A549 (cell line): Measurements from ENCODE around the gene LETM1. TPM values are rescaled to one million over a fixed set of nuclear protein-coding genes. Genes with fewer than 3 reads are reported as not detected.

Source experiments
- ATAC-seq, 2 experiments: fragments of 200-7000 bp in 1 of 2; fragments of >200 bp in 1 of 2; cut with Nextera tagmentation in 1 of 2; cut with Tn5 transposase in 1 of 2; 3 replicates each; pipeline versions ENCODE4 v1.8.0 to v1.9.1; 2018 to 2020; ENCODE audit warnings: mild to moderate bottlenecking in 1 of 2, moderate library complexity in 1 of 2
- CTCF ChIA-PET: fragments of 300-600 bp; sonication (Branson Sonifier 250); formaldehyde crosslinking; extraction: SDS; loops from one replicate; lab custom pipeline; 2021; ENCODE audit warnings: antibody characterized with exemption, inconsistent platforms; lab: Yijun Ruan, JAX
- POLR2A ChIA-PET: fragments of 350-600 bp; formaldehyde crosslinking; extraction: SDS; loops from one replicate; lab custom pipeline; 2021; ENCODE audit warnings: antibody characterized with exemption, inconsistent platforms; lab: Yijun Ruan, JAX
- DNase-seq, 2 experiments: peaks; one replicate each; pipeline versions ENCODE4 v3.0.0 to v3.0.0-alpha.2; 2011 to 2016; ENCODE audit warnings: low read depth in 1 of 2, low spot score in 1 of 2
- FAIRE-seq: peaks from 2 replicates; lab custom pipeline; 2011; peaks lifted over from hg19 to GRCh38; lab: Jason Lieb, UNC
- H3K27ac ChIP-seq, 2 experiments: fragments of >200 bp; sonication (Bioruptor Twin); formaldehyde crosslinking; 3 replicates each; pipeline ENCODE4 v1.5.1; 2016 to 2017
- H3K4me1 ChIP-seq: fragments of >200 bp; sonication (Bioruptor Twin); formaldehyde crosslinking; 3 replicates; pipeline ENCODE4 v1.6.1; 2016
- H3K4me2 ChIP-seq: fragments of >200 bp; sonication (Bioruptor Twin); formaldehyde crosslinking; 3 replicates; pipeline ENCODE4 v1.6.1; 2016
- H3K4me3 ChIP-seq: fragments of >200 bp; sonication (Bioruptor Twin); formaldehyde crosslinking; 3 replicates; pipeline ENCODE4 v1.5.1; 2016
- H3K9me3 ChIP-seq: fragments of >200 bp; sonication (Bioruptor Twin); formaldehyde crosslinking; 3 replicates; pipeline ENCODE4 v1.6.1; 2016
- BCL3 ChIP-seq: fragments of >200 bp; sonication (Bioruptor Twin); formaldehyde crosslinking; IDR thresholded peaks from 3 replicates; pipeline ENCODE4 v1.6.1; 2016
- BHLHE40 ChIP-seq: IDR thresholded peaks from 2 replicates; pipeline ENCODE4 v1.6.1; 2012; ENCODE audit warnings: low read depth, low read length, inconsistent platforms
- CHD2 ChIP-seq: fragments of 150-350 bp; IDR thresholded peaks from 2 replicates; pipeline ENCODE4 v1.6.1; 2014; ENCODE audit warnings: low read length; ENCODE audit not compliant: partially characterized antibody
- CTCF ChIP-seq: fragments of >200 bp; sonication (Bioruptor Twin); formaldehyde crosslinking; IDR thresholded peaks from 3 replicates; pipeline ENCODE4 v1.5.1; 2016
- ELK1 ChIP-seq: fragments of 150-350 bp; IDR thresholded peaks from 2 replicates; pipeline ENCODE4 v1.6.1; 2014; ENCODE audit warnings: low read depth, mild to moderate bottlenecking, low read length
- FOXS1 ChIP-seq: fragments of 250-450 bp; sonication (Bioruptor Pico); IDR thresholded peaks from 2 replicates; pipeline ENCODE4 v1.5.0; 2020; ENCODE audit warnings: mild to moderate bottlenecking, moderate library complexity
- HES2 ChIP-seq: fragments of >200 bp; sonication (Bioruptor Twin); formaldehyde crosslinking; IDR thresholded peaks from 2 replicates; pipeline ENCODE4 v1.6.1; 2016
- JUNB ChIP-seq: fragments of >200 bp; sonication (Bioruptor Twin); formaldehyde crosslinking; IDR thresholded peaks from 2 replicates; pipeline ENCODE4 v1.6.1; 2016
- KDM1A ChIP-seq: fragments of 200-600 bp; sonication (generic); IDR thresholded peaks from 2 replicates; pipeline ENCODE4 v1.6.1; 2016; ENCODE audit warnings: low read depth, mild to moderate bottlenecking
- NFE2L2 ChIP-seq: fragments of 150-350 bp; conservative IDR thresholded peaks from 2 replicates; pipeline ENCODE4 v1.6.1; 2014; ENCODE audit warnings: low read length
- NPAS2 ChIP-seq: fragments of 250-450 bp; sonication (Bioruptor Pico); IDR thresholded peaks from 2 replicates; pipeline ENCODE4 v1.8.0; 2022; ENCODE audit warnings: mild to moderate bottlenecking, moderate library complexity, borderline replicate concordance
- NR3C1 ChIP-seq: fragments of >200 bp; sonication (Bioruptor Twin); formaldehyde crosslinking; IDR thresholded peaks from 3 replicates; pipeline ENCODE4 v1.6.1; 2017
- PHF8 ChIP-seq: fragments of 200-600 bp; sonication (generic); IDR thresholded peaks from 2 replicates; pipeline ENCODE4 v1.6.1; 2016; ENCODE audit warnings: low read depth, mild to moderate bottlenecking, antibody characterized with exemption, moderate library complexity, borderline replicate concordance
- POLR2A ChIP-seq: IDR thresholded peaks from 2 replicates; pipeline ENCODE4 v1.6.1; 2012; ENCODE audit warnings: mild to moderate bottlenecking, low read length
- RCOR1 ChIP-seq: fragments of 150-350 bp; IDR thresholded peaks from 2 replicates; pipeline ENCODE4 v1.6.1; 2014; ENCODE audit warnings: antibody characterized with exemption, low read length, low read depth
- REST ChIP-seq: fragments of 200-600 bp; sonication (generic); IDR thresholded peaks from 2 replicates; pipeline ENCODE4 v1.6.1; 2016; ENCODE audit warnings: antibody characterized with exemption, mild to moderate bottlenecking, moderate library complexity
- TFCP2L1 ChIP-seq: fragments of 250-450 bp; sonication (Bioruptor Pico); IDR thresholded peaks from 2 replicates; pipeline ENCODE4 v1.5.0; 2021; ENCODE audit warnings: mild to moderate bottlenecking
- USF2 ChIP-seq: fragments of 450-650 bp; IDR thresholded peaks from 2 replicates; pipeline ENCODE4 v1.6.1; 2014; ENCODE audit warnings: antibody characterized with exemption
- ZFP36 ChIP-seq: fragments of 450-650 bp; IDR thresholded peaks from 2 replicates; pipeline ENCODE4 v1.6.1; 2014; ENCODE audit warnings: borderline replicate concordance; ENCODE audit not compliant: partially characterized antibody
- WGBS: methylation state at CpG from one replicate; pipeline ENCODE4 v1.1.6; 2017; ENCODE audit errors: missing lambda C conversion rate; 5-methylcytosine and 5-hydroxymethylcytosine counted together
- polyA plus RNA-seq, 4 experiments: library from polyadenylated mRNA; depleted of rRNA in 3 of 4; stranded (reverse); fragments of >200 nt; fragmentation: RNase III in 1 of 4; extraction: RNeasy Plus Mini Kit Qiagen cat#74134 plus additional on column Dnase treatment in 1 of 4; gene quantifications; 2 replicates in 3 of 4; 3 replicates in 1 of 4; pipeline ENCODE4 v1.2.3, GENCODE V29; 2011 to 2017

The LETM1 gene
- polyA plus RNA-seq, 2 of the 4 experiments (the other 2 are of a cell fraction): 18.6 to 29.6 TPM

GRCh38 chr4:1880332-1880731 lies 24.4 kb upstream of the LETM1 start:
- FAIRE-seq (no peak), DNase-seq (no peak), ATAC-seq (no peak)
- no peaks in the 10 kb centered on the region for H3K9me3 ChIP-seq
- ChIA-PET POLR2A (no interaction called here), CTCF (interaction anchor here (1.9 kb wide), 1 partner anchor 19 kb away, joined by 7 read pairs; no protein-coding TSS in a partner anchor)
- H3K4me2 ChIP-seq: 0 out of 3 replicates have a peak overlapping the region, but pooled peaks have one; percentile 1
- no peak overlapping the region for H3K27ac ChIP-seq
- H3K4me1 ChIP-seq: peaks cover 13% of the 10 kb centered on the region
- TF ChIP-seq ZFP36 (no peak), HES2 (no peak), BCL3 (no peak), PHF8 (no peak), CTCF (no peak), RCOR1 (no peak), JUNB (no peak), TFCP2L1 (no peak), FOXS1 (CRISPR knock-in tag) (no peak), KDM1A (no peak), NPAS2 (CRISPR knock-in tag) (no peak), NFE2L2 (no peak), USF2 (no peak), ELK1 (no peak), REST (no peak), POLR2A (no peak), BHLHE40 (no peak), CHD2 (no peak), NR3C1 (no peak)
- 33% methylated on average over 1 of the region's 1 CpG for WGBS
- no peak overlapping the region for H3K4me3 ChIP-seq
